GM12872 (cell line): Measurements from ENCODE around the gene TMEM80.

Experiments
- TF ChIP-seq, protein P1 (sequence below): IDR thresholded peaks from 3 replicates; pipeline ENCODE4 v1.5.1; 2011; ENCODE audit warnings: low read depth, mild to moderate bottlenecking, low read length, moderate library complexity; ENCODE audit not compliant: insufficient read depth

The TMEM80 gene

DNA sequence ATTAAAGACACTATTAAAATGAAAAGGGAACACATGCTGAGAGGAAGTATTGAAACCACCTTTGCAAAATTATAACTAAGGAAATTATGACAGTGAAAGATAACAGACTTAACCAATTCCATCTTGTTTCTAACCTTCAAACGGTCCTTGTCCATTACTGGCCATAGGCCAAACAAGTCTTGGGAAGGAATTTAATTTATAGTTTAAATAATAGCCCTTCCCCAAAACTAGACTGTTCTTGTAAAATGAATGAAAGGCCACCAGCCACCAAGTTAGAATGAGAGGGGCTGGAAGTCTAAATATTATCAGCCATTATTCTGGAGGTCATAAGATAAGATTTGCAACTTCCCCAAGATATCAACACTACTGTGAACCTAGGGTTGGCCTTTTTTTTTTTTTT, 49.8 kb downstream of the TMEM80 start:
- TF ChIP-seq, protein P1, sequence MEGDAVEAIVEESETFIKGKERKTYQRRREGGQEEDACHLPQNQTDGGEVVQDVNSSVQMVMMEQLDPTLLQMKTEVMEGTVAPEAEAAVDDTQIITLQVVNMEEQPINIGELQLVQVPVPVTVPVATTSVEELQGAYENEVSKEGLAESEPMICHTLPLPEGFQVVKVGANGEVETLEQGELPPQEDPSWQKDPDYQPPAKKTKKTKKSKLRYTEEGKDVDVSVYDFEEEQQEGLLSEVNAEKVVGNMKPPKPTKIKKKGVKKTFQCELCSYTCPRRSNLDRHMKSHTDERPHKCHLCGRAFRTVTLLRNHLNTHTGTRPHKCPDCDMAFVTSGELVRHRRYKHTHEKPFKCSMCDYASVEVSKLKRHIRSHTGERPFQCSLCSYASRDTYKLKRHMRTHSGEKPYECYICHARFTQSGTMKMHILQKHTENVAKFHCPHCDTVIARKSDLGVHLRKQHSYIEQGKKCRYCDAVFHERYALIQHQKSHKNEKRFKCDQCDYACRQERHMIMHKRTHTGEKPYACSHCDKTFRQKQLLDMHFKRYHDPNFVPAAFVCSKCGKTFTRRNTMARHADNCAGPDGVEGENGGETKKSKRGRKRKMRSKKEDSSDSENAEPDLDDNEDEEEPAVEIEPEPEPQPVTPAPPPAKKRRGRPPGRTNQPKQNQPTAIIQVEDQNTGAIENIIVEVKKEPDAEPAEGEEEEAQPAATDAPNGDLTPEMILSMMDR, result no peak

GRCh38 chr11:746289-747157, 50.9 kb downstream of the TMEM80 start:
- TF ChIP-seq, protein P1, result no peak

GRCh38 chr11:747158-748006, 51.8 kb downstream of the TMEM80 start, which contains the start of gene TALDO1:
TALDO1 (plus strand) TSS chr11:747464; CDS start chr11:747482, 18 bp downstream.
- TF ChIP-seq, protein P1, result 0 out of 3 replicates have a peak, but pooled peaks have one; percentile 5

DNA sequence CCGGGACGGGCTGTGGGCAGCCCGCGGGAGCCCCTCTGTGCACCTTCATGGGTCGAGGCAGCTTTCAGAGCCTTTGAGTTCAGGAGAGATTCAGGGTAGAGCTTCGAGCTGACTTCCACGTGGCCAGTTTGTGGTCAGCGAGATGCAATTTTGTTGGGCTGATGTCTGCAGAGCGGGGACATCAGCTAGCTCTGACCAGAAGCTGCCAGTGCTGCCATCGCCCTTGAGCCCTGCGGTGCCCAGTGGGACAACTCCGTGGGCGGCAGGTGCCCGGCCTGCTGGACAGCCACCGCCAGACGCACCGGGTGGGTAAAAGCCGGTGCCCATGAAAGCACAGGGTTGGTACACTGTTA, 52.4 kb downstream of the TMEM80 start:
- TF ChIP-seq, protein P1, result no peak

DNA sequence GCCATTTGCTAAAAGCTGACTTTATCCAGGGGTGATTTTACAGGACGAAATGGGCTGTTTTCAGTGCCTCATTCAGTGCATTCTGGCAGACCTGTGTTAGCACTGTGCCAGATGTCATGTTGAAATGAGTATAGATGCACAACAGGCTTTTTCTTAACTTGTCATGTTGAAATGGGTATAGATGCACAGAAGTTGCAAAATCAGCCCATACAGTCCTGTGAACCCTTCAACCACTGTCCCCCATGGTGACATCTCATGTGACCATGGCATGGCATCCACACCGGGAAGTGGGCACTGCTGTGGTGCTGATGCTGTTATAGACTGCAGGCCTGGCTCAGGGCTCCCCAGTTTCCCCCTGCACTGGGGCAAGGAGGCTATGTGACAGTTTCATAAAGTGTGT, 54.1 kb downstream of the TMEM80 start:
- TF ChIP-seq, protein P1, result no peak
